Forelimb muscle (tissue), 1 donor: ENCODE results near the gene KRTAP9-6. TPM values are rescaled to one million over a fixed set of nuclear protein-coding genes. Genes with fewer than 3 reads are reported as not detected.
"Not testable (repeated sequence)": the region's sequence is repeated elsewhere in the genome, so short reads cannot be mapped to it uniquely, and the experiment has no call there.

Experiments used
- DNase-seq: peaks from one replicate; pipeline ENCODE4 v3.0.0-alpha.2; 2013; ENCODE audit warnings: low read depth
- polyA plus RNA-seq: library from polyadenylated mRNA; unstranded; fragments of 120-200 nt; gene quantifications from one replicate; pipeline ENCODE4 v1.2.1, GENCODE V29; 2013; ENCODE audit not compliant: insufficient read length

KRTAP9-6 gene
- polyA plus RNA-seq, 1 donor = 0.22 TPM

GRCh38 chr17:41271323-41271722 is 6.1 kb downstream of the KRTAP9-6 start:
- DNase-seq = not testable (repeated sequence)

DNA sequence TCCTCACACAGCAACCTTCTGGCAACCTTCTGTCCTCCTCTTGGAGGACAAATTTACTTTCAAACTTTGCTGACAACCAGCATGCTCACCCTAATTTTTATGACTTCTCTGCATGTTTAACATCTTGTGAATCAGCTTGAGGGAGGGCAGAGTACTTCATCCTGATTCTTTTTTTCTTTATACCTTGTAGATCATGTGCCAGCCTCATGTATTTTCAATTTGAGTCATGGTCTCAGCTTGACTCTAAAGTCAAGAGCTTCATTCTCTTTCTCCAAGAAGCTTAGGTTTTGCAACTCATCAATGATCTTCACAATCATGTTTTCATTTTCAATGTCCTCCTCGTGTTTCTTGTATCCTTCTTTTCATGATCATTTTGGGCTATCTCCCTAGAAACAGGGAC is 6.7 kb downstream of the KRTAP9-6 start:
- DNase-seq = no peak

- DNase-seq = not testable (repeated sequence)
Observed at GRCh38 chr17:41275648-41276190, 10.5 kb downstream of the KRTAP9-6 start, which contains the start of gene KRTAP9-7. TSS of gene KRTAP9-7 (plus strand) at chr17:41275698. CDS start at chr17:41275698, 0 bp downstream.

DNA sequence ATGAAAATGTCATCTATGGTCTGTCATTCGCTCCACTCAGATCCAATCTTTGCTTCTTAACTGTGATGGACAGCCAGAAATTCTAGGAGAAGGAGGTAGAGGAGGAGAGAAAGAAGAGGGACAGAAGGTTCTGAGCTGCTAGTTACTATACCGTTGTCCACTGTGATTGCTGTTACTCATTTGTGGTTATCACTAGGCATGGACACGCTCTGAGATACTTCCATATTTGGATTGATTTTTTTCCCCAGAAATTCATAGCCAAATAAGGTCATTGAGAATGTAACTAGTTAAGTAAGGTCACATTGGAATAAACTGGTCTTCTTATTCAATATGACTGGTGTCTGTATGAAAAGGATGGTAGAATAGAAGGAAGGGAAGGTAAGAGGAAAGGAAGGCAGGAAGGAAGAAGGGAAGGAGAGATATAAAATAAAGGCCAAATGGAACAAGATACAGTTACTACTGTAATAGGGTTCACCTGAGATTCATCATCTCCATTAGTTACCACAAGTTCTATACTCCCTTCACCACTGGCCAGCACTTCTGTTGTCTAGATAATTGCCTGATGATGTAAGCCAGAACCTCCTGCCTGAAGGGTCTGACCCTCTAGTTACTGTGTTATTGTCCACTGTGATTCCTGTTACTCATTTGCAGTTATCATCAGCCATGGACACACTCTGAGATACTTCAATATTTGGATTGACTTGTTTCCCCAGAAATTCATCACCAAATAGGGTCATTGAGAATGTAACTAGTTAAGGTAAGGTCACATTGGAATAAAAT is 13.2 kb downstream of the KRTAP9-6 start:
- no peak for DNase-seq

- no peak for DNase-seq
Observed at GRCh38 chr17:41284043-41284442, 18.9 kb downstream of the KRTAP9-6 start.

DNA sequence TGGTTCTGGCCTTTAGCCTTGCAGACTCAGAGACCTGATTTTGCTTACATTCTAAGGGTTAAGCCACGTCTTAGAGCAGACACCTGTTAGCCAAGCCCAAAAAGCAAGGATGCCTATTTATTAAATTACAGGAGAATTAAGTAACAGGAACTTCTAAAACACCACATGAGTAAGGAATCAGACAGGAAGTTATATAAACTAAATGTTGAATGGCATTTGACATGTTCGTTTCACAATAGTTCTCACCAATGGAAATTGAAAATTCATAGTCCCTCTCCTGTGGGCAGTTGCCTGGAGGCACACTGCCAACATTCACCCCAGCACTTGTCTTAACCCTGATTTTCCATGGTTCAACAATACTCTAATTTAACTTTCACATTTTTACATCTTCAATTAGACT is 19.4 kb downstream of the KRTAP9-6 start:
- DNase-seq = no peak

GRCh38 chr17:41287050-41287449 is 21.9 kb downstream of the KRTAP9-6 start:
- DNase-seq = no peak

GRCh38 chr17:41294016-41294415 is 28.8 kb downstream of the KRTAP9-6 start:
- DNase-seq = no peak

DNA sequence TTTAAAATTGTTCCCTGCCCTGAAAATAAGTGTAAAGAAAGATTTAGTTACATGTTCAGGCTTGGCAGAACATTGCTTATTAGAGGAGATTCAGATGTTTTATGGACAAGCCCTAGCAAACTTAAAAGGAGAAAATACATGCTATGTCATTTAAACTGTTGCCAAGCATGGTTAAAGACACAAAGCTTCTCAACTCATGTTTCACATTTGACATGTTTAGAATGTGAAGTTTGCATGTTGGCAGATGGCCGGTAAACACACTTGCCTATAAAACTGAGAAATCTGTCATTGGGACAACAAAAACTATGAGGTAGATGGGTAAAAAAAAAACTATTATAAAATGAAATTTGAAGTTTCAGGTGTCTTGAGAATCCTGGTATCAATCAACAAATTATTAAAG is 31.7 kb downstream of the KRTAP9-6 start:
- DNase-seq = no peak

DNA sequence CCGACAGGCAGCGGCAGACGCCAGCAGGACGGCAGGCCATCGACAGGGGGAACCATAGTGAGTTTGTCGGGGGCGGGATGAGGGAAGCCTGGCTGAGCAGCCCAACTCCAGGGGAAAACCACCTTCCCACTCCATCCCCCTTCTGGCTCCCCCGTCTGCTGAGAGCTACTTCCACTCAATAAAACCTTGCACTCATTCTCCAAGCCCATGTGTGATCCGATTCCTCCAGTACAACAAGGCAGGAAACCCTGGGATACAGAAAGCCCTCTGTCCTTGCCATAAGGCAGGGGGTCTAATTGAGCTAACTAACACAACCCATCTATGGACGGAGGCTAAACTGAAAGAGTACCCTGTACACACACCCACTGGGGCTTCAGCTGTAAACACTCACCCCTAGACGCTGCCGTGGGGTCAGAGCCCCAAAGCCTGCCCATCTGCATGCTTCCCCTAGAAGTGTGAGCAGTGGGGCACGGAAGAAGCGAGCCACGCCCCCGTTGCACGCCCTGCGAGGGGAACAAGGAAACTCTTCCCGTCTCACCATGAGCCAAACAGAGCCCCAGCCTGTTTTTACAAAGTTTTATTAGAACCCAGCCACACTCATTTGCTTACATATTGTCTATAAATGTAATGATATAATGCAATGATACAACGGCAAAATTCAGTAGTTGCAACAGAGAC is 33.4 kb downstream of the KRTAP9-6 start:
- no peak for DNase-seq

DNA sequence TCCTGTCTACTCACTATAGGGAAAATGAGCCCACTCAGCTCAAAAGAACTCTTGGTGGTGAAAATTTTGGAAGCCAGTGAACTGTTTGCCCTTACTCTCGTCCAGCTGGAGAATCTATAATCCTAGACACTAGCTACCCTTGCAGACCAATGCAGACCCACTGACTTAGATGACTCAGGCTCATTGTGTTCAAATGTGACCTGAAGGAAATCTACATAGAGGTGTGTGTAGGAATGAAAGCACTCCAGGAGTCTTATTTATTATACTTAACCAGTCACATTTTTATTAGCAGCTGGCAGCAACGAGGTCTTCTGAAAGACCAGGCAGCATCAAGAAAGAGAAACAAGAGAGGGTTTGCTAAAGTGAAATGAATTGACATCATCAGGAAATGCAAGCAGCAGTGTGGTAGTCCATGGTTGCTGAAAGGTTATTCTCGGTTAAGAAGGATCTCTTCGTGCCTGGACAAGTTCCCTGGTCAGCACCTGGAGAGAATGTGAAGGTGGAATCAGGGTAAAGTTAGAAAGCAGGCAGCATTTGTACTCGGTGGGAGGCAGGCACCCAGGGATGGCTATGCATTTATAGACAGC is 36.1 kb downstream of the KRTAP9-6 start:
- DNase-seq = no peak

DNA sequence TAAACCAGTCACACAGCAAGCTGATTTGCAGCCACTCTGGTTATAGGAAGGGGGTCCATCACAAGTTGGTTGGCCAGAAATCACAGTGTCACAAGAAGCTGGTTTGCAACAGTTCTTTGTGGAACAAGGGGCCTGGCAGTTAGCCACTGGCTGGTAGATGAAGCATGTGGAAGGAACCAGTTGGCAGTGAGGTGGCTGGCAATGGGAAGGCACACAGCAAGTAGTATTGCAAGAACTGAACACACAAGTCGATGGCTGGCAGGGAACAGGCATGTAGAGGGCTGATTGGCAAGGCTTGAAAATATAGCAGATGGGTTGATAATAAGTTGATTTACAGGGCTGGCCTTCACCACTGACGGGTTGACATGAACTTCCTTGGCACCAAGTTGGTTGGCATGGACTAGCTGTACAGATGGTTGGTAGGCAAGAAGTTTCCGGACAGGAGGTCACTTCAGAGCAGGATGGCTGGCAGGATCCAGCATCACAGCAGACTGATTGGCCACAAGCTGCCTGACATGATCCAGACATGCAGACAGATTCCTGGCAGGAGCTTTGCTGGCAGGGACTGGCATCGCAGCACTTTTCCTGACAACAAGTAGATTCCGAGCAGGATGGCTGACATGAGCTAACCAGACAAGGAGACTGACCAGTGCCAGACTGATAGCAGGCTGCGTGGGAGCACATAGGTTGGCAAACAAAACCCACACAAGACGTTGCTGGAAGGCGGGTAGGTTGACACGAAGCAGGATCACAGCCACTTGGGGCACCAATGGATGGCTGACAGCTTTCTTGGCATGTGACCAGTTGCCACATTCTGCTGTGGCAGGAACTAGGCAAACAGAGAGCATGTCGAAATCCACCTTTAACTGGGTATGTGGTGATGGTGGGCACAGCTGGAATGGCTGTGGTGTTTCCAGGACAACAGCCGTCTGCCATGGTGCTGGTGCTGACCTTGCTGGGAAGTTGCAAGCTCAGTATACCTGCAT is 37.0 kb downstream of the KRTAP9-6 start, which contains the start of gene KRTAP29-1:
TSS of gene KRTAP29-1 (minus strand) at position 936 of the 986 bp plus-strand sequence. CDS start at position 936, 0 bp downstream.
- no peak for DNase-seq

- DNase-seq = no peak
Observed at GRCh38 chr17:41302981-41303380, 37.8 kb downstream of the KRTAP9-6 start.

DNA sequence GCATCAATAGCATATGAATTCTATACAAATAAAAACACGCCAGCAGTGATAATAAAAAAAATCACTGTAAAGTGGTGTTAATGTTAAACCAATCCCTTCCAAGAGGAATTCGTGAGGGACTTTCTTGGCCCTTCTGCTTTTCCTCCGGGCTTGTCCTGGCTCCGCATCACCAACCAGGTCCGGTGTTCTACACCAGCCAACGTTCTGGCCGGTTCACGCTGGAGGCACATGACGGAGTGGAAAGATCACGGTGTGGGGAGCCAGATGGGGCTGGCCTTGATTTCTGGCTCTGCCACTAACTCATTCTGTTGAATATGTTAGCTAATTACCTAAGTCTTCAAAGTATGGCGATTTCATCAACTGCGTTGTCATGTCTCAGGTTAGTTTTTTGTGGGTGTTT is 38.9 kb downstream of the KRTAP9-6 start:
- DNase-seq = no peak

DNA sequence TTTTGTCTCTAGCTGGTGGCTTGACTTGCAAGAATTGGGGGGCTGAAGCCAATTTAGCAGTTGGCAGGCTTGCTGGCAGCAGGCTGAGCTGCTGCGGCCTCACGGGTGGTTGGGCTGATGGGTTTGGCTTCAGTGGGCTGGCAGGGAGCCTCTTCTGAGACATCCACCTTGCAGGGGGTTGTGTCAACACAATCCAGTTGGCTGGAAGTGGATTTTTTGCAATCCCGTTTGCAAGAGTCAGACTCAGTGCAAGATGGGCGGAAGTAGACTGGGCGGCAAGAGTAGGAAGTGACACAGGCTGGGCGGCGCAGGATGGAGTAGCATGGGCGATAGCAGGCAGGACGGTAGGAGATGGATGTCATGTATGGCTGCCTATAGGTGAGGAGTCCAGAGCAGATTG is 42.5 kb downstream of the KRTAP9-6 start:
- DNase-seq = no peak

GRCh38 chr17:41308251-41308917 is 43.2 kb downstream of the KRTAP9-6 start:
- DNase-seq = peak; percentile 20

DNA sequence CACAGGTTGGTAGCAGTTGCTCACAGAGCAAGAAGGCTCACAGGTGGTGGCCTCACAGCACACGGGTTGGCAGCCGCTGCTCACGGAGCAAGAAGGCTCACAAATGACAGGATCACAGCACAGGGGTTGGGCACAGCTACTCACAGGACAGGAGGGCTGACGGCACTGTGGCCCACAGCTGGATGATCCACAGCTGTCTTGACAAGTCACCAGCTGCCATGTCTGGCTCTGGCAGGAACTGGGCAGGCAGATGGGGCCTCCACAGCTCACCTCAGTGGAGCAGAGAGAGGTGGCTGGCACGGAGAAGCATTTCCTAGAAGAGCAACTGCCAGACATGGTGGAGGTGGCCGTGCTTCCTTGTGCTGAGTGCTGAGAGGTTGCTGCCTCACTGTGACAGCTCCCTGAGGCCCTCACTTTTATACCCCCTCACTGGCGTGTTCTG is 43.8 kb downstream of the KRTAP9-6 start, which contains the start of gene KRTAP16-1:
TSS of gene KRTAP16-1 (minus strand) at position 392 of the 442 bp plus-strand sequence. CDS start at position 336, 56 bp downstream.
- DNase-seq = no peak

DNA sequence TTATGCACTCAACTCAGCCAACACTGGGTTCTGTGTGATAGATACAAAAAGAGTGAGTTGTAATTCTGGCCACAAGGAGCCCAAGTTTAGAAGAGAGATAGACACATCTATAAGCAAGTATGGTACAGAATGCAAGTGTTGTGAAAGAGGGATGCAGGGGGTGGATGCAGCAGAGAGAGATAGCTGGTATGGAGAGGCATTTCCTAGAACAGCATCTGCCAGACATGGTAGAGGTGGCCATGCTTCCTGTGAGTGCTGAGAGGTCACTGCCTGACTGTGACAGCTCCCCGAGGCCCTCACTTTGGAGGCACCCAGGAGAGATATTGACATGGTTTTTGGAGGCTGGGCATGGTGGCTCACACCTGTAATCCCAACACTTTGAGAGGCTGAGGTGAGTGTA is 45.9 kb downstream of the KRTAP9-6 start:
- DNase-seq = no peak

DNA sequence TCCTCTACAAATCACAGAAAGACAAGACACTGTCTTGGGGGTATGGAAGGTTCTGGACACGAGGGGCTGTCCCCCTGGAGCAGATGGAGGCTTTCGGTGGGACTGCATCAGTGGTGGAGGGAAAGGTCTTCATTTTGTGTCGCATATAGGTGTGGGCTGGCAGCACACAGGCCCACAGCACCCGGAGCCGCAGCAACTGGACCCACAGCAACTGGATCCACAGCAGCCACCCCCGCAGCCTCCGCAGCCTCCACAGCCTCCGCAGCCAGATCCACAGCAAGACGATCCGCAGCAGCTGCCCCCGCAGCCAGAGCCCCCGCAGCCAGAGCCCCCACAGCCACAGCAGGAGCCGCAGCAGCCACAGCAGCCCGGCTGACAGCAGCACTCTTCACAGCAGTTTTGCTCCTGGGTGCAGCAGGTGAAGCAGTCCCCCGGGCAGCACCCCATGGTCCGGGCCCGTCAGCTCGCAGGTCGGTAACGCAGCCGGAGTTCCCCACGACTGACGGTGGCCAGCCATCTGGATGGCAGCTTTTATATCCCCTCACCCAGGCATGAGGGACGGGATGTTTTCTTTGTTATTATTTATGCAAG is 50.1 kb downstream of the KRTAP9-6 start, which contains the start of gene KRTAP17-1:
TSS of gene KRTAP17-1 (minus strand) at position 507 of the 591 bp plus-strand sequence. CDS start at position 447, 60 bp downstream.
- DNase-seq = no peak
